GM12891 (cell line): ENCODE results near the gene NEDD4L.

Experiments
- PAX5 ChIP-seq: IDR thresholded peaks from 2 replicates; pipeline ENCODE4 v1.6.1; 2011; ENCODE audit warnings: low read length, moderate library complexity, mild to moderate bottlenecking; ENCODE audit not compliant: insufficient read depth, severe bottlenecking
- POLR2A ChIP-seq: IDR thresholded peaks from 2 replicates; pipeline ENCODE4 v1.6.1; 2011; ENCODE audit warnings: low read depth, low read length, control low read depth
- POLR2AphosphoS5 ChIP-seq: IDR thresholded peaks from 2 replicates; pipeline ENCODE4 v1.6.1; 2011; ENCODE audit warnings: low read depth, low read length, control low read depth
- SPI1 ChIP-seq: IDR thresholded peaks from 2 replicates; pipeline ENCODE4 v1.6.1; 2011; ENCODE audit warnings: low read depth, low read length, control low read depth
- TAF1 ChIP-seq: IDR thresholded peaks from 2 replicates; pipeline ENCODE4 v1.6.1; 2011; ENCODE audit warnings: low read depth, low read length, control low read depth

GRCh38 chr18:58325494-58325893, 281.5 kb downstream of the NEDD4L start:
- TF ChIP-seq POLR2AphosphoS5, result no peak
- TF ChIP-seq TAF1, result no peak
- TF ChIP-seq POLR2A, result no peak
- no peak for TF ChIP-seq SPI1
- TF ChIP-seq PAX5, result no peak
